SK-N-SH (cell line): ENCODE data around the gene SEPTIN12. TPM values are rescaled to one million over a fixed set of nuclear protein-coding genes. Genes with fewer than 3 reads are reported as not detected.

Source experiments
- CTCF ChIA-PET: fragments of 300-600, 350-600 bp; formaldehyde crosslinking; extraction: SDS; loops from one replicate; lab custom pipeline; 2021; lab: Yijun Ruan, JAX
- POLR2A ChIA-PET: fragments of 350-600 bp; sonication (Branson Sonifier 250); formaldehyde crosslinking; extraction: SDS; loops from one replicate; lab custom pipeline; 2020; ENCODE audit warnings: antibody characterized with exemption, inconsistent platforms; lab: Yijun Ruan, JAX
- DNase-seq: peaks from one replicate; pipeline ENCODE4 v3.0.0; 2012
- H2AFZ ChIP-seq: fragments of 200-600 bp; sonication (generic); 2 replicates; pipeline ENCODE4 v1.8.1; 2016; ENCODE audit warnings: antibody characterized with exemption, mild to moderate bottlenecking, low read depth
- H3F3A ChIP-seq: fragments of 200-600 bp; sonication (generic); replicated peaks from 2 replicates; pipeline ENCODE3; 2016; ENCODE audit warnings: antibody characterized with exemption, mild to moderate bottlenecking; ENCODE audit not compliant: insufficient read depth
- H3K27ac ChIP-seq, 2 experiments: fragments of 200-500 bp in 1 of 2; fragments of 200-600 bp in 1 of 2; sonication (Bioruptor generic) in 1 of 2; sonication (generic), shearing (Covaris generic) in 1 of 2; 2 replicates each; pipeline versions ENCODE4 v1.5.1 to v1.6.1; 2014 to 2016; ENCODE audit warnings: low read depth in 2 of 2, inconsistent platforms in 1 of 2, low read length in 1 of 2, mild to moderate bottlenecking in 1 of 2, mixed read lengths in 1 of 2
- H3K27me3 ChIP-seq: fragments of 200-600 bp; sonication (generic), shearing (Covaris generic); 2 replicates; pipeline ENCODE4 v1.6.1; 2016; ENCODE audit warnings: mixed run types; ENCODE audit not compliant: insufficient read depth
- H3K36me3 ChIP-seq, 2 experiments: fragments of 200-500 bp in 1 of 2; fragments of 200-600 bp in 1 of 2; sonication (Bioruptor generic) in 1 of 2; sonication (generic) in 1 of 2; replicated peaks in 1 of 2; 2 replicates each; pipeline versions ENCODE3 to v1.5.1; 2014 to 2016; ENCODE audit warnings: low read length in 1 of 2, mild to moderate bottlenecking in 1 of 2; ENCODE audit not compliant: insufficient read depth in 2 of 2, control insufficient read depth in 1 of 2
- H3K4me1 ChIP-seq, 2 experiments: fragments of 200-500 bp in 1 of 2; fragments of 200-600 bp in 1 of 2; sonication (Bioruptor generic) in 1 of 2; sonication (generic), shearing (Covaris generic) in 1 of 2; 2 replicates each; pipeline versions ENCODE4 v1.5.1 to v1.6.1; 2014 to 2016; ENCODE audit warnings: low read depth in 1 of 2, low read length in 1 of 2, mixed run types in 1 of 2; ENCODE audit not compliant: insufficient read depth in 2 of 2, control insufficient read depth in 1 of 2
- H3K4me2 ChIP-seq: fragments of 200-600 bp; sonication (generic), shearing (Covaris generic); 2 replicates; pipeline ENCODE4 v1.6.1; 2017; ENCODE audit warnings: mixed run types
- H3K4me3 ChIP-seq, 2 experiments: fragments of 200-500 bp in 1 of 2; fragments of 200-600 bp in 1 of 2; sonication (Bioruptor generic) in 1 of 2; sonication (generic), shearing (Covaris generic) in 1 of 2; 2 replicates each; pipeline versions ENCODE4 v1.5.1 to v1.8.1; 2014 to 2016; ENCODE audit warnings: low read depth in 2 of 2, inconsistent platforms in 1 of 2, low read length in 1 of 2, mild to moderate bottlenecking in 1 of 2, mixed read lengths in 1 of 2, moderate library complexity in 1 of 2
- H3K79me2 ChIP-seq: fragments of 200-600 bp; sonication (generic); 2 replicates; pipeline ENCODE4 v1.8.1; 2017; ENCODE audit warnings: mild to moderate bottlenecking; ENCODE audit not compliant: insufficient read depth
- H3K9ac ChIP-seq: fragments of 200-600 bp; sonication (generic); 2 replicates; pipeline ENCODE4 v1.6.1; 2017; ENCODE audit warnings: mixed run types
- H3K9me2 ChIP-seq: fragments of 200-600 bp; sonication (generic); 2 replicates; pipeline ENCODE4 v1.6.1; 2017; ENCODE audit warnings: mixed run types
- H3K9me3 ChIP-seq: fragments of 200-600 bp; sonication (generic); 2 replicates; pipeline ENCODE4 v1.6.1; 2017; ENCODE audit warnings: mixed run types, mild to moderate bottlenecking, moderate library complexity
- H4K20me1 ChIP-seq: fragments of 200-600 bp; sonication (generic); 2 replicates; pipeline ENCODE4 v1.6.1; 2017; ENCODE audit warnings: mild to moderate bottlenecking, mixed run types; ENCODE audit not compliant: insufficient read depth
- CHD2 ChIP-seq: fragments of 150-350 bp; IDR thresholded peaks from 2 replicates; pipeline ENCODE4 v1.6.1; 2018; ENCODE audit warnings: low read length; ENCODE audit not compliant: partially characterized antibody
- CTCF ChIP-seq: fragments of 200-600 bp; sonication (generic); IDR thresholded peaks from 2 replicates; pipeline ENCODE4 v1.6.1; 2017; ENCODE audit warnings: antibody characterized with exemption, mild to moderate bottlenecking, moderate library complexity
- ELF1 ChIP-seq: IDR thresholded peaks from 2 replicates; pipeline ENCODE4 v1.4.0; 2012
- EP300 ChIP-seq, 2 experiments: IDR thresholded peaks; 2 replicates each; pipeline versions ENCODE4 v1.4.0 to v1.6.1; 2012; ENCODE audit warnings: borderline replicate concordance in 1 of 2, low read depth in 1 of 2, low read length in 1 of 2
- FOSL2 ChIP-seq: IDR thresholded peaks from 2 replicates; pipeline ENCODE4 v1.4.0; 2012; ENCODE audit warnings: low read depth, mild to moderate bottlenecking, moderate library complexity, borderline replicate concordance
- GABPA ChIP-seq: IDR thresholded peaks from 2 replicates; pipeline ENCODE4 v1.4.0; 2012; ENCODE audit warnings: low read depth, mild to moderate bottlenecking
- GATA2 ChIP-seq: sonication (generic); formaldehyde crosslinking; IDR thresholded peaks from 2 replicates; pipeline ENCODE4 v1.5.0; 2020; ENCODE audit warnings: mild to moderate bottlenecking, missing genetic modification reagents
- NRF1 ChIP-seq: IDR thresholded peaks from 2 replicates; pipeline ENCODE4 v1.6.1; 2012; ENCODE audit warnings: low read depth, mild to moderate bottlenecking, low read length
- REST ChIP-seq: IDR thresholded peaks from 2 replicates; pipeline ENCODE4 v1.6.1; 2012; ENCODE audit warnings: mild to moderate bottlenecking, low read depth, low read length, moderate library complexity
- RXRA ChIP-seq: IDR thresholded peaks from 2 replicates; pipeline ENCODE4 v1.4.0; 2012; ENCODE audit warnings: low read depth, mild to moderate bottlenecking, borderline replicate concordance
- SIN3A ChIP-seq: IDR thresholded peaks from 2 replicates; pipeline ENCODE4 v1.6.1; 2012; ENCODE audit warnings: low read depth, mild to moderate bottlenecking, low read length, moderate library complexity, borderline replicate concordance
- TCF12 ChIP-seq: IDR thresholded peaks from 2 replicates; pipeline ENCODE4 v1.4.0; 2012
- USF1 ChIP-seq: IDR thresholded peaks from 2 replicates; pipeline ENCODE4 v1.4.0; 2012; ENCODE audit warnings: low read depth, borderline replicate concordance
- USF2 ChIP-seq: fragments of 150-350 bp; IDR thresholded peaks from 2 replicates; pipeline ENCODE4 v1.6.1; 2017; ENCODE audit warnings: antibody characterized with exemption, low read length, low read depth, borderline replicate concordance
- WGBS: methylation state at CpG from one replicate; pipeline ENCODE4 v1.1.6; 2017; ENCODE audit warnings: low lambda C conversion rate; 5-methylcytosine and 5-hydroxymethylcytosine counted together
- polyA plus RNA-seq, 3 experiments: library from polyadenylated mRNA; depleted of rRNA; stranded (reverse); fragments of >200 nt; gene quantifications; 2 replicates each; pipeline ENCODE4 v1.2.3, GENCODE V29; 2012
- TF ChIP-seq, protein P1 (sequence below): fragments of 150-350 bp; IDR thresholded peaks from 2 replicates; pipeline ENCODE4 v1.6.1; 2016; ENCODE audit warnings: mild to moderate bottlenecking, low read depth, low read length

SEPTIN12 gene
- polyA plus RNA-seq, 1 of the 3 experiments (the other 2 are of a cell fraction), result 0.07 TPM

GRCh38 chr16:4768549-4769305, 19.4 kb downstream of the SEPTIN12 start (continued):
- TF ChIP-seq CHD2, result peak; percentile 99
- TF ChIP-seq, protein P1, sequence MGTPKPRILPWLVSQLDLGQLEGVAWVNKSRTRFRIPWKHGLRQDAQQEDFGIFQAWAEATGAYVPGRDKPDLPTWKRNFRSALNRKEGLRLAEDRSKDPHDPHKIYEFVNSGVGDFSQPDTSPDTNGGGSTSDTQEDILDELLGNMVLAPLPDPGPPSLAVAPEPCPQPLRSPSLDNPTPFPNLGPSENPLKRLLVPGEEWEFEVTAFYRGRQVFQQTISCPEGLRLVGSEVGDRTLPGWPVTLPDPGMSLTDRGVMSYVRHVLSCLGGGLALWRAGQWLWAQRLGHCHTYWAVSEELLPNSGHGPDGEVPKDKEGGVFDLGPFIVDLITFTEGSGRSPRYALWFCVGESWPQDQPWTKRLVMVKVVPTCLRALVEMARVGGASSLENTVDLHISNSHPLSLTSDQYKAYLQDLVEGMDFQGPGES, result no peak
- peak; percentile 94 for TF ChIP-seq ELF1
- TF ChIP-seq REST, result no peak
- TF ChIP-seq NRF1, result peak; percentile 88
- TF ChIP-seq, all 33 proteins: peak for 10

- no peaks in the 10 kb centered on the region for H3K9me2 ChIP-seq
- H3K79me2 ChIP-seq, result peaks cover 38% of the 10 kb centered on the region
- H3K27ac ChIP-seq, result peak overlapping the region; percentile 79 to 82
- CTCF ChIA-PET, result no interaction called here
- peak overlapping the region; percentile 52 to 65 for H3K4me3 ChIP-seq
- no peak for DNase-seq
- no peaks in the 10 kb centered on the region for H3K9me3 ChIP-seq
- H3K9ac ChIP-seq, result peak overlapping the region; percentile 66
- peak overlapping the region; percentile 73; the same call in 1 of the 2 replicates for H2AFZ ChIP-seq
- H3K4me1 ChIP-seq, result peaks cover 5 to 23% of the 10 kb centered on the region in 2 experiments; a peak in 2 of 4 replicates
- peak overlapping the region; percentile 78 for H3K4me2 ChIP-seq
- H3K27me3 ChIP-seq, result no peaks in the 10 kb centered on the region
- H3K36me3 ChIP-seq, result peaks cover 5 to 11% of the 10 kb centered on the region in 2 experiments
- WGBS, result 52% methylated on average over 17 of the region's 17 CpGs
- POLR2A ChIA-PET, result interaction anchor here (1.3 to 2.8 kb wide), 4 partner anchors 8 to 35 kb away, joined by 3 to 16 read pairs (median 6); partner anchors contain the start of genes ANKS3, DNAAF8 and ROGDI
- H3F3A ChIP-seq, result peaks cover 6% of the 10 kb centered on the region
- no peaks in the 10 kb centered on the region for H4K20me1 ChIP-seq
- TF ChIP-seq FOSL2 (no peak), GATA2 (CRISPR knock-in tag) (no peak), SIN3A (no peak), EP300 (IDR thresholded peaks at IDR 0.05; ENCODE audit: borderline replicate concordance in 1 of 2, low read depth in 1 of 2, low read length in 1 of 2) (no peak), REST (no peak), GABPA (no peak), USF2 (no peak), USF1 (no peak), CHD2 (no peak), TCF12 (no peak), CTCF (no peak), RXRA (no peak)
These were observed 20.1 kb downstream of the SEPTIN12 start for GRCh38 chr16:4767872-4768548.
